ENCODE data around the gene TYRO3. TPM values are rescaled to one million over a fixed set of nuclear protein-coding genes. Genes with fewer than 3 reads are reported as not detected.

TYRO3 gene
- total and polyA plus RNA-seq, 2 experiments from 2014 or later: 17.2 to 26.3 TPM

- Histone ChIP-seq H3K36me3 (no peaks in the 10 kb centered on the region), H3K4me1 (ENCODE audit: low read depth) (peaks cover 20% of the 10 kb centered on the region), H3K9me3 (ENCODE audit: low read depth) (no peaks in the 10 kb centered on the region), H3K4me3 (no peak overlapping the region), H3K27me3 (no peaks in the 10 kb centered on the region), H3K27ac (no peak overlapping the region)
- TF ChIP-seq CTCF (IDR thresholded peaks at IDR 0.05; ENCODE audit: low read depth, low read length): no peak
- DNase-seq (ENCODE audit: low read depth in 1 of 2, low spot score in 1 of 2): no peak
Observed at GRCh38 chr15:41561104-41561776, 2.2 kb downstream of the TYRO3 start.

GRCh38 chr15:41561777-41562145 lies 2.7 kb downstream of the TYRO3 start:
- no peaks in the 10 kb centered on the region for H3K9me3 ChIP-seq (ENCODE audit: low read depth)
- peak; percentile 41 for TF ChIP-seq CTCF (IDR thresholded peaks at IDR 0.05; ENCODE audit: low read depth, low read length)
- H3K27me3 ChIP-seq: no peaks in the 10 kb centered on the region
- DNase-seq (ENCODE audit: low read depth in 1 of 2, low spot score in 1 of 2): peak in 1 of 2 donors; percentile 83
- H3K4me1 ChIP-seq (ENCODE audit: low read depth): peaks cover 25% of the 10 kb centered on the region
- no peak overlapping the region for H3K4me3 ChIP-seq
- H3K36me3 ChIP-seq: no peaks in the 10 kb centered on the region
- no peak overlapping the region for H3K27ac ChIP-seq

GRCh38 chr15:41562244-41562643 lies 3.2 kb downstream of the TYRO3 start:
- Histone ChIP-seq H3K4me3 (no peak overlapping the region), H3K36me3 (no peaks in the 10 kb centered on the region), H3K27ac (no peak overlapping the region), H3K4me1 (ENCODE audit: low read depth) (peaks cover 28% of the 10 kb centered on the region), H3K9me3 (ENCODE audit: low read depth) (no peaks in the 10 kb centered on the region), H3K27me3 (no peaks in the 10 kb centered on the region)
- DNase-seq (ENCODE audit: low read depth in 1 of 2, low spot score in 1 of 2): peak in 1 of 2 donors; percentile 21
- TF ChIP-seq CTCF (IDR thresholded peaks at IDR 0.05; ENCODE audit: low read depth, low read length): no peak

- Histone ChIP-seq H3K4me3 (no peak overlapping the region), H3K4me1 (ENCODE audit: low read depth) (peaks cover 34% of the 10 kb centered on the region)
- DNase-seq (ENCODE audit: low read depth in 1 of 2, low spot score in 1 of 2): peak in 1 of 2 donors; percentile 75
Observed at GRCh38 chr15:41562784-41563198, 3.8 kb downstream of the TYRO3 start.

GRCh38 chr15:41564286-41564959 lies 5.4 kb downstream of the TYRO3 start:
- DNase-seq (ENCODE audit: low read depth in 1 of 2, low spot score in 1 of 2): peak; percentile 72 to 73
- H3K36me3 ChIP-seq: no peaks in the 10 kb centered on the region
- no peak for TF ChIP-seq CTCF (IDR thresholded peaks at IDR 0.05; ENCODE audit: low read depth, low read length)
- H3K9me3 ChIP-seq (ENCODE audit: low read depth): no peaks in the 10 kb centered on the region
- no peaks in the 10 kb centered on the region for H3K27me3 ChIP-seq
- H3K4me1 ChIP-seq (ENCODE audit: low read depth): peaks cover 46% of the 10 kb centered on the region
- H3K4me3 ChIP-seq: no peak overlapping the region
- H3K27ac ChIP-seq: peak overlapping the region; percentile 72

More at GRCh38 chr15:41562784-41563198, 3.8 kb downstream of the TYRO3 start:
- Histone ChIP-seq H3K36me3 (no peaks in the 10 kb centered on the region), H3K27ac (no peak overlapping the region), H3K27me3 (no peaks in the 10 kb centered on the region), H3K9me3 (ENCODE audit: low read depth) (no peaks in the 10 kb centered on the region)
- no peak for TF ChIP-seq CTCF (IDR thresholded peaks at IDR 0.05; ENCODE audit: low read depth, low read length)

All from cardiac muscle cell (in vitro differentiated cells and primary cell).